Astrocyte (in vitro differentiated cells and primary cell): Measurements from ENCODE around the gene SLC43A1.

Source experiments
- EZH2 ChIP-seq: IDR thresholded peaks from 2 replicates; pipeline ENCODE4 v1.6.1; 2012; ENCODE audit warnings: mild to moderate bottlenecking, low read length, inconsistent platforms; ENCODE audit not compliant: insufficient read depth
- TF ChIP-seq, protein P1 (sequence below): IDR thresholded peaks from 2 replicates; pipeline ENCODE4 v1.5.1; 2011; ENCODE audit warnings: low read depth, mild to moderate bottlenecking, inconsistent platforms, low read length, moderate library complexity; ENCODE audit not compliant: insufficient read depth

DNA sequence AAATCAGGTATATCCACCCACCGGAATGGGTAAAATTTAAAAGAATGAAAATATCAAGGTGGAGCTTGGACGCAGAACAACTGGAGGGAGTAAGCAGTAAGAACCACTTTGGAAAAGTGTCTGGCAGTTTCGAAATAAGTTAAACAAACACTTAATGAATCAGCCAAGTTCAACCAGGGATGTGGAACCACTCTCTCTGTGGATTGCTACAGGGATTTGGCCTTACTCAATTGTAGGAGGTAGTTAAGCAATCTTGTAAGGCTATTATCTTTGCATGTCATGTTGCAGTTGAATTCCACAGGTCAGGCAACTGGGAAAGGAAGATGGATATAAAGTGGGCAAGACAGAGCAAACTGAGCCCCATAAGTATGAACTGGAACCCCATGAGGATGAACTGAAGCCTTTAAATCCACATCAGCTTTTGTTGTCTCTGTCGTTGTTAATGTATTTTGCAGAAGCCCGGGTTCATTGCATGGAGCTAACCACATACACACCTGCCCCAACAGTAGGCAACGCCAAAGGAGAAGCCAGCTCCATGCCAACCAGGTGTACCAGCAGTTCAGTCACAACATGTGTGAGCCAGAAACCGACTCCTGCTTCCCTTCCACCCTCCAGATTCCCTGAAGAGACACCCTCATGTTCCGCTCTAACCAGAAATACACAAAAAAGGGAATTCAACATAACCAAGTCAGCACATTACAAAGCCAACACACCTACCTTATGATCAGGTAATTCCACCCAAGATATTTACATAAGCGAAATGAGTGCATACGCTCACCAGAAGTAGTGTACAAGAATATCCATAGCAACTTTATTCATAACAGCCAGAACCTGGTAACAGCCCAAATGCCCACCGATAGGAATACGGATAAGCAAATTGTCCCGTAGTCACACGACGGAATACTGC lies 80.6 kb downstream of the SLC43A1 start:
- TF ChIP-seq, protein P1, sequence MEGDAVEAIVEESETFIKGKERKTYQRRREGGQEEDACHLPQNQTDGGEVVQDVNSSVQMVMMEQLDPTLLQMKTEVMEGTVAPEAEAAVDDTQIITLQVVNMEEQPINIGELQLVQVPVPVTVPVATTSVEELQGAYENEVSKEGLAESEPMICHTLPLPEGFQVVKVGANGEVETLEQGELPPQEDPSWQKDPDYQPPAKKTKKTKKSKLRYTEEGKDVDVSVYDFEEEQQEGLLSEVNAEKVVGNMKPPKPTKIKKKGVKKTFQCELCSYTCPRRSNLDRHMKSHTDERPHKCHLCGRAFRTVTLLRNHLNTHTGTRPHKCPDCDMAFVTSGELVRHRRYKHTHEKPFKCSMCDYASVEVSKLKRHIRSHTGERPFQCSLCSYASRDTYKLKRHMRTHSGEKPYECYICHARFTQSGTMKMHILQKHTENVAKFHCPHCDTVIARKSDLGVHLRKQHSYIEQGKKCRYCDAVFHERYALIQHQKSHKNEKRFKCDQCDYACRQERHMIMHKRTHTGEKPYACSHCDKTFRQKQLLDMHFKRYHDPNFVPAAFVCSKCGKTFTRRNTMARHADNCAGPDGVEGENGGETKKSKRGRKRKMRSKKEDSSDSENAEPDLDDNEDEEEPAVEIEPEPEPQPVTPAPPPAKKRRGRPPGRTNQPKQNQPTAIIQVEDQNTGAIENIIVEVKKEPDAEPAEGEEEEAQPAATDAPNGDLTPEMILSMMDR = no peak
- TF ChIP-seq EZH2 = no peak
